ENCODE data around the gene AACS. TPM values are rescaled to one million over a fixed set of nuclear protein-coding genes. Genes with fewer than 3 reads are reported as not detected.

The AACS gene
- polyA plus RNA-seq, 3 donors, result 4.7 to 7.9 (median 5.1) TPM

DNA sequence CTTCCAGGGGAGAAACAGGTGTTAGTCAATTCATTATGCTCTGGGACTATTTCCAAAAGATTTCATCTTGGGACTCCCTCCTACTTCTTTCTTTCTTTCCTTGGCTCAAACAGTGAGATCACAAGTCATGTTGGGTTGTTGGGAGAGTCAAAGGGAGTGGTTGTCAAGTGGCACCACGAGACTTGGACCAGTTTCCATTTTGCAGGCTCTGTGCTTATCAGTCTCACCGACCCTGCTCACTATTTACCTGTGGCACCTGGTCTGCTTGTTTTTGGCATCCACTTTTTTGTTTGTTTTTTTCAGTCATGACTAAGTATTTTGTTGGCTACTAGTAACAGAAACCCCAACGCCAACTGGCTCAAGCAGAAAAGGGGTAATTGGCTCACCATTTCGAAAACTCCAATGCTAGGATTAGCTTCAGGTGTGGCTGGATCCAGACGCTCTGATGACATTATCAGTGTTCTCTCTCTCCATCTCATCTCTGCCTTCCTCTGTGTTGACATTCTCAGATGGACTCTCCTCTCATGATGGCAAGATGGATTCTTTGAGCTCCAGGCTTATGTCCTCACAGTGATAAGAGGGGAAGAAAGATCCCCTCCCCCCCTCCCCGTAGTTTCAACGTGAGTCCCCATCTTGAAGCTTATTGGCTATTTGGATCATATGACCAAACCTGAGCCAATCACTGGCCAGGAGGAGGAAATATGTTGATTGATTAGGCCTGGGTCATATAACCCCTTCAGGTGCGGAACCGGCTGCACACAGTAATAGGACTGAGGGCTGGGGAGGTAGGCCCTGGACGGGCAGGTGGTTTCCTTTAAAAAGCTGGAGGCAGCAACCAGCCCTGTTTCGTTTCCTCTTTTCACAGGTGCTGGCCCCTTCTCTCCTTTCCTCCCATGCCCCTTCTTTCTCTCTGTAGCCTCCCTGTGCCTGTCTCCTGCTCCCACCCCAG is 84.2 kb downstream of the AACS start:
- no peak overlapping the region for H3K4me3 Mint-ChIP-seq
- DNase-seq, result no peak
- 100% methylated on average over 3 of the region's 11 CpGs for WGBS (ENCODE audit: insufficient coverage)

GRCh38 chr12:125151284-125151683 is 86.0 kb downstream of the AACS start:
- Histone ChIP-seq H3K4me3 (replicated peaks in 1 of 3; ENCODE audit: low read depth in 2 of 3, low read length in 3 of 3) (no peak overlapping the region), H2AFZ (ENCODE audit: insufficient read depth, low read depth, low read length, poor library complexity, severe bottlenecking) (no peak overlapping the region), H3K36me3 (replicated peaks in 1 of 2; ENCODE audit: control insufficient read depth in 1 of 2, insufficient read depth in 2 of 2, low read length in 2 of 2) (no peaks in the 10 kb centered on the region), H3K79me2 (ENCODE audit: insufficient read depth, low read length) (no peaks in the 10 kb centered on the region), H3K27ac (ENCODE audit: low read depth in 1 of 2, low read length in 2 of 2) (no peak overlapping the region), H3K9ac (ENCODE audit: insufficient read depth, low read length, poor library complexity, severe bottlenecking) (no peak overlapping the region), H3K9me3 (replicated peaks in 1 of 2; ENCODE audit: control insufficient read depth in 1 of 2, insufficient read depth in 1 of 2, low read length in 2 of 2) (no peaks in the 10 kb centered on the region), H3K4me1 (ENCODE audit: control insufficient read depth in 1 of 2, insufficient read depth in 2 of 2, low read length in 2 of 2) (no peaks in the 10 kb centered on the region), H4K20me1 (ENCODE audit: insufficient read depth, low read length) (no peaks in the 10 kb centered on the region), H3K27me3 (ENCODE audit: control insufficient read depth in 2 of 2, insufficient read depth in 2 of 2, low read length in 2 of 2) (no peaks in the 10 kb centered on the region), H3K4me2 (replicated peaks; ENCODE audit: extremely low read depth, low read length, poor library complexity, severe bottlenecking) (no peak overlapping the region)
- TF ChIP-seq CTCF (IDR thresholded peaks at IDR 0.05), result no peak
- peaks cover 3 to 7% (median 4%) of the 10 kb centered on the region in 3 donors for H3K27me3 Mint-ChIP-seq (ENCODE audit: low read depth in 3 of 3)
- 96% methylated on average over 5 of the region's 9 CpGs for WGBS (ENCODE audit: insufficient coverage)
- H3K4me3 Mint-ChIP-seq, result no peak overlapping the region
- H3K27ac Mint-ChIP-seq, result no peak overlapping the region
- peaks cover 0 to 7% (median 0%) of the 10 kb centered on the region in 7 donors for H3K9me3 Mint-ChIP-seq
- no peaks in the 10 kb centered on the region for H3K36me3 Mint-ChIP-seq
- H3K4me1 Mint-ChIP-seq, result no peaks in the 10 kb centered on the region
- intact Hi-C loops (cut with micrococcal nuclease), result no loop called here
- no peak for DNase-seq

More for the DNA sequence above, 84.2 kb downstream of the AACS start:
- Histone ChIP-seq H3K27me3 (ENCODE audit: control insufficient read depth in 2 of 2, insufficient read depth in 2 of 2, low read length in 2 of 2) (no peaks in the 10 kb centered on the region), H3K4me2 (replicated peaks; ENCODE audit: extremely low read depth, low read length, poor library complexity, severe bottlenecking) (no peak overlapping the region), H2AFZ (ENCODE audit: insufficient read depth, low read depth, low read length, poor library complexity, severe bottlenecking) (no peak overlapping the region), H3K9ac (ENCODE audit: insufficient read depth, low read length, poor library complexity, severe bottlenecking) (no peak overlapping the region), H3K27ac (ENCODE audit: low read depth in 1 of 2, low read length in 2 of 2) (no peak overlapping the region), H3K4me1 (ENCODE audit: control insufficient read depth in 1 of 2, insufficient read depth in 2 of 2, low read length in 2 of 2) (no peaks in the 10 kb centered on the region), H3K36me3 (replicated peaks in 1 of 2; ENCODE audit: control insufficient read depth in 1 of 2, insufficient read depth in 2 of 2, low read length in 2 of 2) (no peaks in the 10 kb centered on the region), H3K4me3 (replicated peaks in 1 of 3; ENCODE audit: low read depth in 2 of 3, low read length in 3 of 3) (no peak overlapping the region), H4K20me1 (ENCODE audit: insufficient read depth, low read length) (no peaks in the 10 kb centered on the region), H3K79me2 (ENCODE audit: insufficient read depth, low read length) (no peaks in the 10 kb centered on the region), H3K9me3 (replicated peaks in 1 of 2; ENCODE audit: control insufficient read depth in 1 of 2, insufficient read depth in 1 of 2, low read length in 2 of 2) (no peaks in the 10 kb centered on the region)
- peaks cover 0 to 7% (median 0%) of the 10 kb centered on the region in 7 donors for H3K9me3 Mint-ChIP-seq
- H3K27ac Mint-ChIP-seq, result no peak overlapping the region
- no peak for TF ChIP-seq CTCF (IDR thresholded peaks at IDR 0.05)
- H3K4me1 Mint-ChIP-seq, result no peaks in the 10 kb centered on the region
- intact Hi-C loops (cut with micrococcal nuclease), result no loop called here
- no peaks in the 10 kb centered on the region for H3K36me3 Mint-ChIP-seq
- H3K27me3 Mint-ChIP-seq (ENCODE audit: low read depth in 3 of 3), result peaks cover 2 to 7% (median 2%) of the 10 kb centered on the region in 3 donors
